HCT116 (cell line): Measurements from ENCODE around the gene CRTC3. TPM values are rescaled to one million over a fixed set of nuclear protein-coding genes. Genes with fewer than 3 reads are reported as not detected.

Source experiments
- ATAC-seq: fragments of 200-7000 bp; cut with Tn5 transposase; 2 replicates; pipeline ENCODE4 v1.9.1; 2020; ENCODE audit warnings: mild to moderate bottlenecking, moderate library complexity
- BruUV-seq: library from RNA; stranded (reverse); fragments of 400-500 nt; replicated peaks from 2 replicates; lab custom pipeline; 2021; lab: Mats Ljungman, UMichigan
- CTCF ChIA-PET: fragments of 300-600 bp; sonication (Branson Sonifier 250); formaldehyde crosslinking; loops from one replicate; lab custom pipeline; 2021; ENCODE audit warnings: antibody characterized with exemption; lab: Charles Lee
- POLR2A ChIA-PET: fragments of 300-600, 350-600 bp; sonication (Branson Sonifier 250); formaldehyde crosslinking; loops from one replicate; lab custom pipeline; 2021; ENCODE audit warnings: antibody characterized with exemption; lab: Charles Lee
- RAD21 ChIA-PET, 2 experiments: fragments of 300-600 bp; sonication (Branson Sonifier 250); formaldehyde crosslinking; loops; one replicate each; lab custom pipeline; 2023; ENCODE audit warnings: low total read pairs in 2 of 2; ENCODE audit not compliant: uncharacterized antibody in 2 of 2, unreplicated experiment in 2 of 2, low non-redundant PET in 1 of 2; lab: Charles Lee
- DNase-seq: peaks from one replicate; pipeline ENCODE4 v3.0.0-alpha.2; 2010; ENCODE audit warnings: low read depth, low spot score
- H2AFZ ChIP-seq: fragments of 200-600 bp; shearing (Covaris generic), sonication (generic); 2 replicates; pipeline ENCODE4 v1.6.1; 2017; ENCODE audit warnings: low read depth, mixed run types, mixed read lengths, antibody characterized with exemption, low read length; ENCODE audit not compliant: poor library complexity, severe bottlenecking
- H3K27ac ChIP-seq: 2 replicates; pipeline ENCODE4 v1.5.1; 2012; ENCODE audit warnings: low read depth, low read length
- H3K27me3 ChIP-seq: fragments of 200-600 bp; sonication (generic); 2 replicates; pipeline ENCODE4 v1.6.1; 2016; ENCODE audit warnings: mixed run types, low read length, mixed read lengths; ENCODE audit not compliant: insufficient read depth
- H3K36me3 ChIP-seq, 2 experiments: fragments of 200-500 bp in 1 of 2; fragments of 200-600 bp in 1 of 2; sonication (Bioruptor generic) in 1 of 2; sonication (generic) in 1 of 2; 2 replicates each; pipeline versions ENCODE4 v1.5.1 to v1.6.1; 2014 to 2016; ENCODE audit warnings: low read length in 2 of 2, inconsistent platforms in 1 of 2, mixed read lengths in 1 of 2, mixed run types in 1 of 2; ENCODE audit not compliant: insufficient read depth in 2 of 2, control insufficient read depth in 1 of 2
- H3K4me1 ChIP-seq, 2 experiments: fragments of 200-600 bp in 1 of 2; sonication (generic) in 1 of 2; 2 replicates each; pipeline versions ENCODE4 v1.5.1 to v1.6.1; 2012 to 2017; ENCODE audit warnings: low read length in 2 of 2, inconsistent platforms in 1 of 2, mild to moderate bottlenecking in 1 of 2, mixed read lengths in 1 of 2, mixed run types in 1 of 2, moderate library complexity in 1 of 2; ENCODE audit not compliant: insufficient read depth in 2 of 2, control insufficient read depth in 1 of 2
- H3K4me2 ChIP-seq: fragments of 200-600 bp; sonication (generic); 2 replicates; pipeline ENCODE4 v1.6.1; 2017; ENCODE audit warnings: mixed run types, low read length, mixed read lengths
- H3K4me3 ChIP-seq, 2 experiments: fragments of 200-600 bp in 1 of 2; sonication (generic) in 1 of 2; replicated peaks in 1 of 2; 2 replicates each; pipeline ENCODE4 v1.5.1; 2011 to 2016; ENCODE audit warnings: low read length in 2 of 2, control low read depth in 1 of 2, low read depth in 1 of 2, mild to moderate bottlenecking in 1 of 2, mixed read lengths in 1 of 2, mixed run types in 1 of 2
- H3K79me2 ChIP-seq: fragments of 200-600 bp; sonication (generic); 2 replicates; pipeline ENCODE4 v1.6.1; 2017; ENCODE audit warnings: mild to moderate bottlenecking, mixed run types, low read length, moderate library complexity, mixed read lengths; ENCODE audit not compliant: insufficient read depth
- H3K9ac ChIP-seq: fragments of 200-600 bp; sonication (generic); 2 replicates; pipeline ENCODE4 v1.6.1; 2016; ENCODE audit warnings: low read length, mixed read lengths
- H3K9me2 ChIP-seq: fragments of 200-600 bp; sonication (generic), shearing (Covaris generic); 2 replicates; pipeline ENCODE4 v1.6.1; 2017; ENCODE audit warnings: mixed run types, mild to moderate bottlenecking, moderate library complexity; ENCODE audit not compliant: insufficient read depth
- H3K9me3 ChIP-seq, 2 experiments: fragments of 200-500 bp in 1 of 2; fragments of 200-600 bp in 1 of 2; sonication (Bioruptor generic) in 1 of 2; sonication (generic) in 1 of 2; 2 replicates each; pipeline ENCODE4 v1.6.1; 2014 to 2017; ENCODE audit warnings: low read length in 2 of 2, mixed read lengths in 2 of 2, inconsistent platforms in 1 of 2, low read depth in 1 of 2, mild to moderate bottlenecking in 1 of 2, mixed run types in 1 of 2, moderate library complexity in 1 of 2; ENCODE audit not compliant: control insufficient read depth in 1 of 2, insufficient read depth in 1 of 2
- H4K20me1 ChIP-seq: fragments of 200-600 bp; sonication (generic), shearing (Covaris generic); 2 replicates; pipeline ENCODE4 v1.6.1; 2017; ENCODE audit warnings: mixed run types, mild to moderate bottlenecking, moderate library complexity; ENCODE audit not compliant: insufficient read depth
- CBX3 ChIP-seq: IDR thresholded peaks from 2 replicates; pipeline ENCODE4 v1.6.1; 2012; ENCODE audit warnings: low read depth
- CEBPB ChIP-seq: IDR thresholded peaks from 2 replicates; pipeline ENCODE4 v1.6.1; 2012; ENCODE audit warnings: low read depth
- EGR1 ChIP-seq: IDR thresholded peaks from 2 replicates; pipeline ENCODE4 v1.6.1; 2012; ENCODE audit warnings: low read depth
- ELF1 ChIP-seq: IDR thresholded peaks from 2 replicates; pipeline ENCODE4 v1.6.1; 2012; ENCODE audit warnings: low read depth, borderline replicate concordance
- FOSL1 ChIP-seq: IDR thresholded peaks from 2 replicates; pipeline ENCODE4 v1.6.1; 2012; ENCODE audit warnings: low read depth
- POLR2A ChIP-seq: IDR thresholded peaks from 2 replicates; pipeline ENCODE4 v1.7.0; 2011; ENCODE audit warnings: borderline replicate concordance; ENCODE audit not compliant: insufficient read depth, insufficient read length; ENCODE audit errors: extremely low read depth
- POLR2AphosphoS5 ChIP-seq: IDR thresholded peaks from 2 replicates; pipeline ENCODE4 v1.6.1; 2011; ENCODE audit warnings: mild to moderate bottlenecking, low read depth, low read length, moderate library complexity
- RAD21 ChIP-seq: IDR thresholded peaks from 2 replicates; pipeline ENCODE4 v1.6.1; 2012; ENCODE audit warnings: low read depth, mild to moderate bottlenecking
- SIN3A ChIP-seq: IDR thresholded peaks from 2 replicates; pipeline ENCODE4 v1.6.1; 2012; ENCODE audit warnings: low read depth
- SRF ChIP-seq: IDR thresholded peaks from 2 replicates; pipeline ENCODE4 v1.6.1; 2012; ENCODE audit warnings: low read depth
- ZBTB33 ChIP-seq: IDR thresholded peaks from 2 replicates; pipeline ENCODE4 v1.6.1; 2011; ENCODE audit warnings: mild to moderate bottlenecking, low read length, moderate library complexity; ENCODE audit not compliant: insufficient replicate concordance; ENCODE audit errors: extremely low read depth
- ZFX ChIP-seq: fragments of 450-650 bp; IDR thresholded peaks from 2 replicates; pipeline ENCODE4 v1.6.1; 2017
- intact Hi-C: fragments of 100-400 bp; cut with micrococcal nuclease; formaldehyde crosslinking; loops from 2 replicates; pipeline ENCODE4 v1.10.0; 2022
- total RNA-seq: library from RNA; stranded (reverse); gene quantifications from one replicate; pipeline ENCODE4 v1.2.1, GENCODE V29; 2021; ENCODE audit not compliant: unreplicated experiment

Gene CRTC3
- total RNA-seq, 1 experiment from 2014 or later: 20.7 TPM

- DNase-seq: no peak
- no peak overlapping the region for H3K4me2 ChIP-seq
- POLR2A ChIA-PET: no interaction called here
- BruUV-seq: no TSS peak
- H3K36me3 ChIP-seq: no peaks in the 10 kb centered on the region
- no peak overlapping the region for H2AFZ ChIP-seq
- TF ChIP-seq RAD21 (no peak), SRF (no peak), FOSL1 (no peak), ELF1 (no peak), CEBPB (no peak), ZBTB33 (no peak), POLR2AphosphoS5 (no peak)
- TF ChIP-seq, all 23 proteins: peak for 0
- Histone ChIP-seq H3K9me3 (no peaks in the 10 kb centered on the region), H3K79me2 (no peaks in the 10 kb centered on the region), H3K27ac (no peak overlapping the region), H3K27me3 (no peaks in the 10 kb centered on the region), H3K4me1 (0 out of 4 replicates have a peak, but pooled peaks cover 0 to 3% of the 10 kb centered on the region in 2 experiments), H4K20me1 (no peaks in the 10 kb centered on the region), H3K9ac (no peak overlapping the region), H3K9me2 (no peaks in the 10 kb centered on the region), H3K4me3 (no peak overlapping the region)
- ATAC-seq: no peak
- intact Hi-C loops: loop anchor here (10.0 kb wide), 2 partner anchors 206 to 396 kb away; no protein-coding TSS in a partner anchor
- ChIA-PET RAD21 (no interaction called here), CTCF (no interaction called here)
These were observed 160.9 kb downstream of the CRTC3 start for GRCh38 chr15:90690585-90690984.

- intact Hi-C loops: loop anchor here (10.0 kb wide), 2 partner anchors 207 to 397 kb away; no protein-coding TSS in a partner anchor
- H3K9ac ChIP-seq: no peak overlapping the region
- H3K36me3 ChIP-seq: no peaks in the 10 kb centered on the region
- POLR2A ChIA-PET: no interaction called here
- H3K4me3 ChIP-seq: no peak overlapping the region
- H3K9me2 ChIP-seq: no peaks in the 10 kb centered on the region
- no peak for ATAC-seq
- TF ChIP-seq POLR2A (no peak), ZFX (no peak), SIN3A (no peak), EGR1 (no peak), CEBPB (no peak), CBX3 (no peak)
- TF ChIP-seq, all 23 proteins: peak for 0
- no peaks in the 10 kb centered on the region for H3K27me3 ChIP-seq
- H3K4me2 ChIP-seq: no peak overlapping the region
- RAD21 ChIA-PET: no interaction called here
- CTCF ChIA-PET: no interaction called here
- H2AFZ ChIP-seq: no peak overlapping the region
- BruUV-seq: no TSS peak
- 0 out of 4 replicates have a peak, but pooled peaks cover 0 to 3% of the 10 kb centered on the region in 2 experiments for H3K4me1 ChIP-seq
- H3K79me2 ChIP-seq: no peaks in the 10 kb centered on the region
- H4K20me1 ChIP-seq: no peaks in the 10 kb centered on the region
- H3K9me3 ChIP-seq: no peaks in the 10 kb centered on the region
- no peak for DNase-seq
- no peak overlapping the region for H3K27ac ChIP-seq
These were observed 161.6 kb downstream of the CRTC3 start for GRCh38 chr15:90691369-90691768.
